GM18861 (cell line): ENCODE data around the gene COL5A1.

Experiments
- ATAC-seq: cut with Tn5 transposase; IDR thresholded peaks from one replicate; pipeline ENCODE4 v1.9.1; 2021; ENCODE audit not compliant: unreplicated experiment

COL5A1 gene

DNA sequence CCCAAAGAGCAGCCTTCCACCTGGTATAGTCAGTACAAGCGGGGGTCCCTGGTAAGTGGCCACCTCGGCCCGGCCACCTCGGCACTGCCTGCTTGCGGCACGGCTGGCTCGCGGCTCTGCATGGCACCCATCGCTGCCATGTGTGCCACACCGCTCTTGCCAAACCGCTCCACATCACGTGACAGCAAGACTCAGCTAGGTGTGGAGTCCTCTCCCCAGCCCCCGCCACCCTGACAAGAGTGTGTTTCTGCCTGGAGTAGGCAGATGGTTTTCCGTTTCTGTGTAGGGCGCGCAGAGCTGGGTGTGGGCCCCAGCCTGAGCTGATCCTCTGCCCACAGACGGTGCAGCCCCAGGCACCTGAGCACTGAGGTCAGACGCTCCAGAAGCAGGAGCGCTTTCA is 188.5 kb downstream of the COL5A1 start:
- ATAC-seq = no peak

DNA sequence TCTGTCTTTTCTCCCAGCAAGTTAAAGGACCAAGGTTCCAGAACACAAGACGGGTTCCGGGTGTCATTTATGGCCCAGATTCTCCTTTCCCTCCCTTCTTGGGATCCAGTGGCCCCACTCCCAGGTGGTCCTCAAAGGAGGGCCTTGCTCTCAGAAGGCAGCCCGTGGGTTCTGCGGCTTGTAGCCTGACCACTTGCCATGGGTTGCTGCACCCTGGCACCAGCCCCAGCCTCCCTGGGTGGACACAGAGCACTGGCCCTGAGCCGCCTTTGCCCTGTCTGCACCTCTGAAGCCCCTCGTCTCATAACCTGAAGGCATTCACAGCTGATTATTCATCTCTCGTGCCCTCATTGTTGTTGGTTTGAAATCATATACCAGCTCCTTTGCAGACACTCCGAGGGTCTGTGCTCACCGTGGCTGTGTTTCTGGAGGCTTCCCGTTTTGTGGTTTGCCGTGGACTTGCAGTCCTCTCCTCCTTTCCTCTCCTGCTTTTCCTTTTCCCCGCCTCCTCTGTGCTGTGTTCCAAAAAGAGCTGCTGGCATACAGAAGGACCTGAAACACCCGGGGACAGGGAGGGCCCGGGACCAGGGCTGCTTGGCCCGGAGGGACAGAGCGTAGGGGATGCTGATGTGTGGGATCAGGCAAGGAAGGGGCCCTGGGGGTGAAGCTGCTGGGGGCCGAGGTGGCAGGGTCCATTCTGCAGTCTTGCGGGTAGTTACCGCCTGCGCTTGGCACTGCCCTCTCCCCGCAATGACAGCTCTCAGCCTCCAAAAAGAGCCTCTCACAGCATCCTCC is 189.5 kb downstream of the COL5A1 start:
- no peak for ATAC-seq

DNA sequence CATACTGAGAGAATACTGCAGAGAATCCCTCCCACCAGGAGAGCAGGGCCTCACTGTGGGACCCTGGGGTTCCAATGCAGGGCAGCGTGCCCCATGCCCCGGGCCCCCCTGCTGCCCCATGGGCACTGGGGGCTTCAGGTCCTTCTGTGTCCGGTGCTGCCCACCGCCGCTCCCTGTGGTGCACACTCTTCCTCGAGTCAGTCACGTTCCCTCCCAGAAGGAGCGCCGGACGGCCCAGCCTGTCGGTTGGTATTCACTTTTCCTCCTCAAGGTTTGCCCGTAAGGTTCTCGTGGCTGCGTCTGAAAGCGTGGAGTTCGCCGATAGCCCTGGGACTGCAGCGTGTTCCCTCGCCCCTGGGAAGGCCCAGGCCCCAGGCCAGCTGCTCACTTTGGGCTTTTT is 190.9 kb downstream of the COL5A1 start:
- no peak for ATAC-seq

DNA sequence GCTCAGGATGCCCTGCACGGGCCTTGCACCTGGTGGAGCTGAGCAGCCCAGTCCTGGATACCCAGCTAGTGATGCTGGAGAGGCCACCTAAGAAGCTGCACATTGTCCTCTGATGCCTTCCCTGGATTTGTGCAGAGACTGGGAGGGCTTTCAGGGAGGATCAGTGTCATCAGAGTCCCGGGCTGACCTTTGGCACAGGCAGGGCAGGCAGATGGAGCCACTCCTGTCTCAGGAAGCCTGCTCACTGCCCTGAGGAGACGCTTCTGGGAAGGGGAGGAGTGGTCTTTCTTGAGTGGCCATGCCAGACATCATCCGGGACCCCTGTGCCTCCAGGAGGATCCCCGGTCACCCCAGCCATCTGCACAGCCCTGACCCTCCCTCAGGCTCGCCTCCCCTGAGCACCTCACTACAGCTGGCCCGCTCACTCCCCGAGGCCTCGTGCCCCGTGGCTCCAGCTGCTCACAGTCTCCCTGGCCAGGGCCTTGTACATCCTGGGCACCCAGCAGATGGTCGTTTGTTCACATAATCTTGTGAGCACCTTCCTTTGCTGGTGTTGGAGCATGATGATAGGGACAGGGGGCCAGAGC is 191.8 kb downstream of the COL5A1 start:
- no peak for ATAC-seq

DNA sequence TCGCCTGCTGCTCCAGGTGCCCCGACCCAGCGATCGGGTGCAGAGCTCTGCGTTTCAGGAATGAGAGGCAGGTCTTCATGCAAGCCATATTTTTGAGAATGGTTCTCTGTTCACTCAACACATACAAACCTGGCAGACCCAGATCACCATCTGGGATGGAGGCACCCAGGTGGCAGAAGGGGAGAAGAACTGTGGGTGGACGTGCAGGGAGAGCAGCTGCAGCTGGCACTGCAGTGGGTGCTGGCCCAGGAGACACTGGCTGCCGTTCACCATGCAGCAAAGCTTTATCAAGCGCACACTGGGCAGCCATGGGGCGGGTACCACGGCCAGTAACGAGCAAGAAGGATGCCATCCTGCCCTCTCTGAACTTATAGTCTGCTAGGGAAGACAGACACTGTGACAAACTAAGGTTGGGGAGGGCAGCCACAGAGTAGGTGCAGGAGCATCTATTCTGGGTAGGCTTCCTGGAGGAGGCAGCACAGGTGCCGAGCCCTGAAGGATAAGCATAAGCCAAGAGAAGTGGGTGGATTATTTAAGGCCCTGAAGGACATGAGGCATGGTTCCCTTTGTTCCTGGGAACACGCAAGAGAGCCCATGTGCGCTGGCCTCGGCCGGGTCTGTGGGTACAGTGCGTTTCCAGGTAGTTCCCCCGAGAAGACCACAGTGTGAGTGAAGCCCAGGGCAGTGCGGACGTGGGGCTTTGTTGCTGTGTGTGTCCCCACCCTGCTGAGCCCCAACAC is 192.8 kb downstream of the COL5A1 start:
- ATAC-seq = no peak

DNA sequence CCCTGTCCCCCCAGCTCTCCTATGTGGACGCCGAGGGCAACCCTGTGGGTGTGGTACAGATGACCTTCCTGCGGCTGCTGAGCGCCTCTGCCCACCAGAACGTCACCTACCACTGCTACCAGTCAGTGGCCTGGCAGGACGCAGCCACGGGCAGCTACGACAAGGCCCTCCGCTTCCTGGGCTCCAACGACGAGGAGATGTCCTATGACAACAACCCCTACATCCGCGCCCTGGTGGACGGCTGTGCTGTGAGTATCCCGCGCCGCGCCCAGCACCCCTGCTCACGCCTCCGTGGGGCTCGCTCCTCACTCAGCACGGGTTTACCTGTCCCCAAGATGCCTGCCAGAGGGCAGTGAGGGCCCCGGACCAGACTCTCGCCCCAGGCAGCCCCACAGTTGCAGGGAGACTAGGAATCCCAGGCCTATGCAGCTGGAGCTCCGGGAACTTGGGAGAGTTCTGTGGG is 193.4 kb downstream of the COL5A1 start:
- no peak for ATAC-seq

DNA sequence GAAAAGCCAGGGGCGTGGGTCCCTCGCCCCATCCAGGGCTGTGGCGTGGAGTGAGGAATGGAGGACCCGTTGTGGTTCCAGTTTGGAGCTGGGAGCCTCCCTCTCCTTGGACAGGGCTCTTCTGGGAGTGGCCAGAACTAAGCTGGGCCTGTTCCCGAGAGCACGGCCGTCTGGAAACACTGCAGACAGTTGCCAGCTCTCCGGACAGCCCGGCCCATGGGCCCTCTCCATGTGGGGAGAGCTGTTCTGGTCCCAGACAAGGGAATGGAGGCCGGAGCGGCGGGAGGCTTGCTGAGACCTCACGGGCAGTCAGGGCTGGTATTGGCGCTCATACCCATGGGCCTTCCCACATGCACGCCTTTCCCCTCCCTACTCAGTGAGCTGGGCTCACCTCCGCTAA is 193.8 kb downstream of the COL5A1 start:
- no peak for ATAC-seq

DNA sequence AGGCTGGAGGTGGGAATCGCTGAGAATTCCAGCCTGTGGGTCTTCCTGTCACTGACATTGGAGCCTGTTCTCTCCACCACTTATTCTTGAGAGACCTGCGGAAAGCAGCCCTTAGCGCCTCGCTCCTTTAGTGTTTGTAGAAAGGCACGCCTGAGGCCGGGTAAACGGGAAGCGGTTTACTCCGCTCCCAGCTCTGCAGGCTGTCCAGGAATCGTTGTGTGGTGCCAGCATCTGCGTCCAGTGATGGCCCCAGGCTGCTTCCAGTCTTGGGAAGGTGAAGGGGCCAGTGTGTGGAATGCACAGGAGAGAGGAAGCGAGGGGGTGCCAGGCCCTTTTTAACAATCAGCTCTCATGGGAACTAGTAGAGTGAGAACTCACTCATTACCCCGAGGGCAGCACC is 194.4 kb downstream of the COL5A1 start:
- ATAC-seq = no peak

DNA sequence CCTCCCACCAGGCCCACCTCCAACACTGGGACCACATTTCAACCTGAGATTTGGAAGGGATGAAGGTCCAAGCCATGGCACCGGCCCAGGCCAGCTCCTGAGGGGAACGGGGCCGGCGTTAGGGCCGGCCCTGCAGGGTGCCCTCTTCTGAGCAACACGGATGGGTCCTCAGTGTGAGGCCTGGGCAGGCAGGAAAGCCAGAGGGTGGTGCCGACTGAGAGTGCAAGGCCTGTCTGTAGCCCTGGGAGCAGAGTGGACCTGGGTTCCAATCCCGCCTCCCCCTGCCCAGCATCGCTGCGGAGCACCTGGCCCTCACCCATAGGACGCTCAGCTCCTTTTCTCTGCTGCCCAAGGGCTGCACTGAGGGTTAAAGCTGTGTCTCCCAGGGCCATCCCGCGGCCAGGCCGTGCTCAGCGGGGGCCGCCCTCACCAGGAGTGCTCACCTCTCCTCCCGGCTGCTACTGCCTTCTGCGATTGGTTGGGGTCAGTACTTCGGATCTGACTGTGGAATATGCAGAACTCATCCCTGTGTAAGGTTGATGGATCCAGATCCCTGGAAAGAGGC is 194.9 kb downstream of the COL5A1 start:
- no peak for ATAC-seq

DNA sequence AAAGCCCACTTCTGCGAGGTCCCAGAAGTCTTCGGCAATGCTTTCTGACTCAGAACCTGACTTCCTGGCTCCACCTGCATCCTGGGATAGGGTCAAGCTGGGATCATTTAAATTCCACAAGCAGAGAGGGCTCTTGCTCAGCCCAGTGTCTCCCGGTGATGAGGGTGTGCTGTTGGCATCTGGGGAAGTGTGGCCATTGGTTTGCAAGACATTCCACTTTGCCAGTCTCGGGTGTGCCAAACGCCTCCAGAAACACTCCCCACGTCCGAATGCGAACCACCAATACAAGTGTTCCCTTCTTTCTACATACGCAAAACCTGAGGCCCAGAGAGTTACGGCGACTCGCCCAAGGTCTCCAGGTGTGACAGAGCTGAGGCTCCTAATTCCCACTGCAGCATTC is 195.9 kb downstream of the COL5A1 start:
- ATAC-seq = no peak

DNA sequence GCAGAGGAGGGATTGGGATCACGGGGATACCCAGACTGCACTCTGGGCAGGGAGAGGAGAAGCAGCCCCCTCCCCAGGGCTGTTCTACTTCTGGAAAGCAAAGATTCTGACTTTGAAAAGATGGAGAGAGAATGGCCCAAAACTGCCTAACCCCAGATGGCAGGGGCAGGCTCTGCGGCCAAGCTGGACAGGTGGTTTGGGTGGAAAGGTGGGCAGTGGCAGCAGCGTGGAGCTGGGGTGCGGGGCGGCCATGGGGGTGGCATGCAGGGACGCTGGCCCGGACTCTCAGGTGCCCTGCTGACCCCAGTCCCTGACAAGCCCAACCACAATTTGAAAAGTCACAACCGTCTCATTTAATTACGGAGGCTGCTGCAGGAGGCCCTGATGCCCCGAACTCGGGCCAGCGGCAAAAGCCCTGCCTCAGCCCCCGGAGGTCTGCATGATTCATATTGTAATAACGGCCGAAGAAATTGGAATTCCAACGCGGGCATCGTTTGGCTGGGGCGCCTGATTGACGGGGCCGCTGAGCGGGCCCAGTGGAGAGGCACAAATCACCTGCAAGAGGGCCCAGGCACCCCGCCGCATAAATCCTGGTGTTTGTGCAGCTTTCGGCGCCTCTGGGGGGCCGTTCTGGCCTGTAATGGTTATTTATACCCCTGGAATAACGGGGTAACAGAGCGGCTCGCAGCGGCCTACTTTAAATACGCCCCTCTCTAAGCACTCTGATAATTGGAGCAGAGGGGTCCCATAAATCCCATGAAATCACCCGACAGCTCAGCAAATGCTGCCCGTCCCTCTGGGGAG is 197.2 kb downstream of the COL5A1 start:
- ATAC-seq = no peak

DNA sequence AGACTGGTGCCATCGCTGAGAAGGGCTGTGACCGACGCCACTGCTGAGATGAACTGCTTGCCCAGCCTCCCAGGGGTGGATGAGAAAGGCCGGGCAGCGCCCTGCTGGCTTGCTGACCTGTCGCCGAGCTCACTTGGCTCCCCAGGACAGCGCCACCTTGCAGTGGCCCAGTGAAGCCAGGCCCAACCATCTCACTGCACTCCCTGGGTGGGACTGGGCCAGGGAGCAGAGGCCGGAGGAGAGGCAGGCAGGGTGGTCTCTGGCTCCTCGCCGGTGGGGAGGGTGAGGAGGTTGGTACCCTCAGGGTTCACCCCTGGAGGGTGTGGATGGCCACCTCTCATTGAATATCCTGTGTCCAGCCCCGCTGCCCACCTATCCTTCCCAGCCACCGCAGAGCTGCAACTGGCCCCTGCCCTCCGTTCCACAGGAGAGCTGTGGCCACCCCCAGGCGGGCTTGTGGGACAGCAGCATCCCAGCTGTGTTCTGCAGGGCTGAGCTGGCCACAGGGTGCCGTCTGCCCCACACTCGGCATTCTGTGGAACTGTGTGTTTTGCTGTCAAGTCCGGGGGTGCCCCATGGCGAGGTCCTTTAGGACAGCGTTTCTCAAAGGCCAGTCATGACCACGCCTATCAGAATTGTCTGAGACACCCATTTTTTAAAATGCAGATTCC is 198.0 kb downstream of the COL5A1 start:
- no peak for ATAC-seq

DNA sequence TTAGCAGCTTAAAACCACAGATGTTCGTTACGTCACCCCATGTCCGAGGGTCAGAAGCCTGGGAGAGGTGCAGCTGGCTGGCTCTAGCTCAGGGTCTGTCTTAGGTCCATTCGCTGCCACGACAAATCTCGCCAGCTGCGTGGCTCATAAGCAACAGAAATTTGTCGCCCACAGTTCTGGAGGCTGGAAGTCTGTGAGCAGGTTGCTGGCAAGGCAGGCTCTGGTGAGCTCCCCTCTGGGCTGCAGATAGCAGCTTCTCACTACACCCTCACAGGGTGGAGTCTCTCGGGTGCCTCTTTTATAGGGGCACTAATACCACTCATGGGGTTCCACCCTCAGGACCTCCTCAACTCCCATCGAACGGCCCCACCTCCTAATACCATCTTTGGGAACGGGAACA is 198.9 kb downstream of the COL5A1 start:
- ATAC-seq = no peak

DNA sequence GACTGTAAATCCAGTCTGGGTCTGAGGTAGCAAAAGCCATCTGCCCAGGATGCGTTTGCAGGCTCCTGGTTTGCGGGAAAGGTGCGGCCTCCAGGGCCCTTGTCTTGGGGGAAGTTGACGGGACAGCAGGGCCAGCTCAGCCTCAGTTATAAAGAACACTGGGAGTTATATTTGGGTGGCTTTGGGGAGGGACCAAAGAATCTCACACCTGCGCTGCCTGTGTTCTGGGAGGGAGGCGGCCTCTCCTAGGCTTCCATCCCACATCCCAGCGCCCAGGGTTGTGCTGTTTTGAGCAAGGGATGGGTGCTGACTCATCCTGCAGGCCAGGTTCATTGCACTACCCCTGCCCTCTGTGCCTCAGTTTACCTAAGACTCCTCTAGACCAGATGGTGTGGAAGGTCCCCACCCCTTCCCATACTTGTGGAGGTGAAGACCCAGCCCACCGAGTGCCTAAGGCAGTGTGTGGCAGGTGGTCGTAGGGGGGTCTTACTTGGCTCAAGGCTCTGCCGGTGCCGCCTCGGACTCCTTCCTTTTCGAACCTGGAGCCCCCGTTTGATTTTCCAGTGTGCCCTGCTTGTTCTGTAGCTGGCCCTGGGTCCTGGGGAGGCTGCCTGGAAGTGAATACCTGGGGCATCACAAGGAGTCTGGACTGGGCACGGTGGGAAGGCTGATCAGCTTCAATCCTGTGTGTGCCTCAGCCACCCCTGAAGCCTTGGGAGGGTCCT is 199.7 kb downstream of the COL5A1 start:
- ATAC-seq = no peak

DNA sequence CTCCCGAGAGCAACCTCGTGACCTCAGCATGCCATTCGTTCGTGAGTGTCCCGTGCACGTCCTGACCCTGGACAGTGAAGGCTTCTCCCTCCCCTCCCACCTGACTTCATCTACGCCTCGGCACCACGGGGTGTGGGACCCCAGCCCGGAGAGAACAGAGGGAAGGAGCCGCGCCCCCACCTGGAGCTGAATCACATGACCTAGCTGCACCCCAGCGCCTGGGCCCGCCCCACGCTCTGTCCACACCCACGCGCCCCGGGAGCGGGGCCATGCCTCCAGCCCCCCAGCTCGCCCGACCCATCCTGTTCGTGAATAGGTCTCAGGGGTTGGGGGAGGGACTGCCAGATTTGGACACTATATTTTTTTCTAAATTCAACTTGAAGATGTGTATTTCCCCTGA is 200.7 kb downstream of the COL5A1 start:
- no peak for ATAC-seq

DNA sequence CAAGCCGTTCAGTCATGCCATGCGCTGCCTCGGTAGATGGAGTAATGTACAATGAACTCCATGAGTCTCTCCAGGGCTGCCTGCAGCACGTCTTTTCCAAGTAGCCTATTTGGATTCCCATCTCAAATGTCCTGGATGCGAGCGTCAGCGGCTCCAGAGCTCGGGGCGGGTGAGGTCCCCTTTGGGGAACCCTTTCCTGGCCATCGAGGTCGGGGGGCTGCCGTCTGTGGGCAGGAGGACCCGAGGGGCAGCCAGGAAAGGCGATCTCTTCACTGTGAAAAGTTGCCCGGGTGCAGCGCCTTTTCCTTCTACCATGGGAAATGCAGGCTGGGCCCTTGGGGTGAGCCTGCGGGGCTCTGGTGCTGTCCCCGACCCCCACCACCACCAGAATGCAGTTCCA is 202.1 kb downstream of the COL5A1 start:
- ATAC-seq = no peak

DNA sequence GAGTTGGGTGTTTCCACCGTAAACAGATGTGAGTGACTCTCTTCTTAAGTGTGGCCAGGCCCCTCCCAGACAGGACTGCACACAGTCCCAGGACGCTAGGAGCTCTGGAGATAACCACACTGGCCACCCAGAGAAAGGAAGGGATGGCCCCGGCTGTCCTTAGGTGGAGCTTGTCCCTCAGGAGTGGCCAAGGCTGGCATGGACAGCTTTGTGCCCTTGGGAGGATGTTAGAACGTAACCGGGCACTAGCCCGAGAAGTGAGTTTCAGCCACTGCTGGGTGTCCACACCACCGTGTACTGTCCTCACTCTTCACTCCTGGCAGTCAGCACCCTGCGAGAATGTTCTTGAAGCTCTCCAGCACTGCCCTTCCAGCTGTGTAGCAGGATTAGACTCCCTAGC is 203.2 kb downstream of the COL5A1 start:
- no peak for ATAC-seq

DNA sequence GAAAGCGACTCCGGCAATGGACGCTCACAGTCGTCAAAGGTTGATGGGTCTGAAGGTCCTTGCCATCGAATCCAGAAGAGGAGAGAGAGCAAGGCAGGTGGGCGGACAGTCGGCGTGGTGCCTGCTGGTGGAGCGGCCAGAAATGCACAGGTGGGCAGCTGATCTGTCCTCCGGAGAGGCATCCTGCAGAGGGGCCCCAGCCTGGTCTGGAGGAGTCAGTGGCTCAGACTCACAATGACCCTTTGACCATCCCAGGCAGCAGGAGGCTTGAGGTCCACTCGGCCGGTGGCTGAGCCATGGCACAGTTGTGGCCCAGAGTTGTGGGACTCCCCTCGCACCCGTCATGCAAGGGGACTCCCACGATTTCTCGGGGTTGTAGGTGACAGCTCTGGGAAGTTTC is 204.6 kb downstream of the COL5A1 start:
- ATAC-seq = no peak

DNA sequence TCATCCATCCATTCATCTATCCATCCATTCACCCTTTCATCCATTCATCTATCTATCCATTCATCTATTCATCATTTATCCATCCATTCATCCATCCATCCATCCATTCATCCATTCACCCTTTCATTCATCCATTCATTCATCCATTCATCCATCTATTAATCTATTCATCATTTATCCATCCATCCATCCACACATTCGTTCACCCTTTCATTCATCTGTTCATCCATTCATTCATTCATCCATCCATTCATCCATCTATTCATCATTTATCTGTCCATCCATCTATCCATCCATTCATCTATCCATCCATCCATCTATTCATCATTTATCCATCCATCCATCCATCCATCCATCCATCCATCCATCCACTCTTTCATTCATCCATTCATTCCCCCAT is 205.1 kb downstream of the COL5A1 start:
- no peak for ATAC-seq

DNA sequence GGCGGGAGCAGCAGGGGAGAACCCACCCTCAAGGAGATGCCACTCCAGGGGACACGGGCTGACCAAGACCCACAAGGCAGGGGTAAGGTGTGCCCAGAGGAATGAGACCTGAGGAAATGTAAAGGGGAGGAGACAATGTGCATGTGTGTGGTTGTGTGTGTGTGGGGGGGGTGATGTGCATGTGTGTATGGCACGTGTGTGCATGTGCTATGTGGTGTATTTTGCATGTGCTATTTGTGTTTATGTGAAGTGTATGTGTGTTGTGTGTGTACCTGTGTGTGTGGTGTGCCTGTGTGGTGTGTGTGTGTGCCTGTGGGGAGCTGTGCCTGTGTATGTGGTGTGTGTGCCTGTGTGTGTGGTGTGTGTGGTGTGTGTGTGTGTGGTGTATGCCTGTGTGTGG is 205.5 kb downstream of the COL5A1 start:
- ATAC-seq = no peak
